ENCODE results near the gene CADM3. TPM values are rescaled to one million over a fixed set of nuclear protein-coding genes. Genes with fewer than 3 reads are reported as not detected.
A peak's percentile ranks its signal among the peaks of the same experiment; 100 is the strongest.

CADM3 gene
- total RNA-seq, 2 experiments from 2014 or later = not detected

- DNase-seq = peak; percentile 9
- no peak overlapping the region for H3K4me3 Mint-ChIP-seq
These were observed 68.3 kb downstream of the CADM3 start for GRCh38 chr1:159239551-159240220.

GRCh38 chr1:159247266-159247665 lies 75.9 kb downstream of the CADM3 start:
- no peaks in the 10 kb centered on the region for H3K9me3 Mint-ChIP-seq
- no peak for DNase-seq
- no peak overlapping the region for H3K4me3 Mint-ChIP-seq
- H3K27ac Mint-ChIP-seq = no peak overlapping the region
- POLR2A ChIA-PET = no interaction called here
- peaks cover 35% of the 10 kb centered on the region for H3K27me3 Mint-ChIP-seq
- TF ChIP-seq CTCF (IDR thresholded peaks at IDR 0.05) = no peak
- CTCF ChIA-PET = interaction anchor here (2.2 kb wide), 1 partner anchor 34 kb away, joined by 9 read pairs; no protein-coding TSS in a partner anchor
- intact Hi-C loops (cut with micrococcal nuclease) = no loop called here
- no peaks in the 10 kb centered on the region for H3K4me1 Mint-ChIP-seq (ENCODE audit: low read depth)
- ATAC-seq = no peak
- no peaks in the 10 kb centered on the region for H3K36me3 Mint-ChIP-seq (ENCODE audit: low read depth)

More at GRCh38 chr1:159239551-159240220, 68.3 kb downstream of the CADM3 start:
- TF ChIP-seq CTCF (IDR thresholded peaks at IDR 0.05) = no peak
- peaks cover 3% of the 10 kb centered on the region for H3K4me1 Mint-ChIP-seq (ENCODE audit: low read depth)
- no peak overlapping the region for H3K27ac Mint-ChIP-seq
- no peaks in the 10 kb centered on the region for H3K36me3 Mint-ChIP-seq (ENCODE audit: low read depth)
- no peaks in the 10 kb centered on the region for H3K9me3 Mint-ChIP-seq
- peaks cover 13% of the 10 kb centered on the region for H3K27me3 Mint-ChIP-seq
- ChIA-PET POLR2A (no interaction called here), CTCF (interaction anchor here (1.5 kb wide), 1 partner anchor 25 kb away, joined by 5 read pairs; no protein-coding TSS in a partner anchor)
- peak; percentile 47 for ATAC-seq
- intact Hi-C loops (cut with micrococcal nuclease) = no loop called here

GRCh38 chr1:159248311-159248710 lies 76.9 kb downstream of the CADM3 start:
- ATAC-seq (no peak), DNase-seq (no peak)
- H3K27ac Mint-ChIP-seq = no peak overlapping the region
- no peaks in the 10 kb centered on the region for H3K4me1 Mint-ChIP-seq (ENCODE audit: low read depth)
- H3K36me3 Mint-ChIP-seq (ENCODE audit: low read depth) = no peaks in the 10 kb centered on the region
- CTCF ChIA-PET = interaction anchor here (1.7 kb wide), 1 partner anchor 34 kb away, joined by 5 read pairs; no protein-coding TSS in a partner anchor
- H3K9me3 Mint-ChIP-seq = no peaks in the 10 kb centered on the region
- no peak overlapping the region for H3K4me3 Mint-ChIP-seq
- peaks cover 35% of the 10 kb centered on the region for H3K27me3 Mint-ChIP-seq
- no peak for TF ChIP-seq CTCF (IDR thresholded peaks at IDR 0.05)
- POLR2A ChIA-PET = no interaction called here
- intact Hi-C loops (cut with micrococcal nuclease) = no loop called here

DNA sequence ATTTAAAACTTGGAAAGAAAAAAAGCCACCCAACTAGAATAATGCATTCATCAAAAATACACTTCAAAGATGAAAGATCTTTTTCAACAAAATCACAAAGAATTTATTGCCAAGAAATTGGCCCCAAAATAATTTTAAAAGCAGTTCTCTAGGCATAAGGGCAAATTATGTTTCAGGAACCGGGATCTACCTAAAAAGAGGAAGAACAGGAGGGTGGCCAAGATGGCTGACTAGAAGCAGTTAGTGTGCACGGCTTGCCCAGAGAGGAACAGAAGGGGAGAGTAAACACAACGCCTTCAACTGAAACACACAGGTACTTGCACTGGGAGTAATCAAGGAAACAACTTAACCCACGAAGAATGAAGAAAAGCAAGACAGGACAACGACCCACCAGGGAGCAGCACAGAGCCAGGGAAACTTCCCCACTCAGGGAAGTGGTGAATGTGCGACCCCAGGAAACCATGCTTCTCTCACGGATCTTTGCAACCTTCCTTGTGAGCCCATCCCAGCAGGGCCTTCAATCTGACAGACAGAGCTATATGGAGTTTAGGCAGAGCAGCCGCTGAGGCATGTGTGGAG lies 79.3 kb downstream of the CADM3 start:
- intact Hi-C loops (cut with micrococcal nuclease) = no loop called here
- H3K4me3 Mint-ChIP-seq = no peak overlapping the region
- DNase-seq (no peak), ATAC-seq (no peak)
- H3K36me3 Mint-ChIP-seq (ENCODE audit: low read depth) = no peaks in the 10 kb centered on the region
- no peaks in the 10 kb centered on the region for H3K4me1 Mint-ChIP-seq (ENCODE audit: low read depth)
- CTCF ChIA-PET = interaction anchor here (0.6 kb wide), 1 partner anchor 219 kb away, joined by 5 read pairs; no protein-coding TSS in a partner anchor
- POLR2A ChIA-PET = no interaction called here
- no peak for TF ChIP-seq CTCF (IDR thresholded peaks at IDR 0.05)
- no peak overlapping the region for H3K27ac Mint-ChIP-seq
- H3K27me3 Mint-ChIP-seq = peaks cover 38% of the 10 kb centered on the region
- H3K9me3 Mint-ChIP-seq = no peaks in the 10 kb centered on the region

Other genes with a start within 250 kb of the CADM3 start
- 1 to 10 TPM; 7.0 to 8.5 TPM for gene PYHIN1, start 240.1 kb upstream of the CADM3 start, total RNA-seq
- gene IFI16, start 161.7 kb upstream of the CADM3 start, total RNA-seq = 100 to 1,000 TPM; 190 to 199 TPM
- 1 to 10 TPM; 6.7 to 8.6 TPM for gene AIM2, start 94.8 kb upstream of the CADM3 start, total RNA-seq
- not detected for gene ACKR1, start 33.3 kb downstream of the CADM3 start, total RNA-seq
- not detected for gene FCER1A, start 130.7 kb downstream of the CADM3 start, total RNA-seq

Measured in activated CD8-positive, alpha-beta T cell treated with anti-CD3 and anti-CD28 coated beads for 36 hours (primary cell).